HL-60/S4 (cell line): ENCODE results near the gene FKBP15.
"Not testable (repeated sequence)": the region's sequence is repeated elsewhere in the genome, so short reads cannot be mapped to it uniquely, and the experiment has no call there.

Experiments used
- in situ Hi-C: fragments of 300-500 bp; cut with MboI; formaldehyde crosslinking; loops from 2 replicates; pipeline ENCODE4 v1.14.3; 2022; ENCODE audit warnings: low sequenced_read_pairs

The FKBP15 gene

GRCh38 chr9:113149561-113149960 is 71.5 kb downstream of the FKBP15 start:
- in situ Hi-C loops, result not testable (repeated sequence)

GRCh38 chr9:113148781-113149510 is 72.1 kb downstream of the FKBP15 start:
- in situ Hi-C loops, result no loop called here

DNA sequence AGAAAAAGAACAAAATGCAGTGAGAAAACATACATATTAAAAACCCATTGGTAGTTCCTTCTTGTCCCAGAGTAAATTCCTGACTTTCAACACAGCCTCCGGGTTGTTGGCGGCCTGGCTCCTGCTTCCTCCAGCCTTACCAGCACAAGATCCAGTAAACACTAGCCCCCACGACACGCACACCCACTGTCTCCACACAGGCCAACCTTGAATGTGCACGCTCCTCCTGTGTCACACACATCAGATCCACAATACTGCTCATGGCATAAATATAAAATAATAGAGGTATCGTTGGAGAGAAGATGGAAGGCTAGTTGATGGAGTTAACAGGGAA is 72.7 kb downstream of the FKBP15 start:
- in situ Hi-C loops, result no loop called here

GRCh38 chr9:113143432-113144227 is 77.4 kb downstream of the FKBP15 start:
- in situ Hi-C loops, result no loop called here

GRCh38 chr9:113140896-113141295 is 80.2 kb downstream of the FKBP15 start:
- in situ Hi-C loops, result not testable (repeated sequence)

- in situ Hi-C loops, result no loop called here
Observed at GRCh38 chr9:113139953-113140352, 81.1 kb downstream of the FKBP15 start.

GRCh38 chr9:113139225-113139829 is 81.8 kb downstream of the FKBP15 start:
- in situ Hi-C loops, result no loop called here

GRCh38 chr9:113138760-113139159 is 82.3 kb downstream of the FKBP15 start:
- in situ Hi-C loops, result no loop called here

DNA sequence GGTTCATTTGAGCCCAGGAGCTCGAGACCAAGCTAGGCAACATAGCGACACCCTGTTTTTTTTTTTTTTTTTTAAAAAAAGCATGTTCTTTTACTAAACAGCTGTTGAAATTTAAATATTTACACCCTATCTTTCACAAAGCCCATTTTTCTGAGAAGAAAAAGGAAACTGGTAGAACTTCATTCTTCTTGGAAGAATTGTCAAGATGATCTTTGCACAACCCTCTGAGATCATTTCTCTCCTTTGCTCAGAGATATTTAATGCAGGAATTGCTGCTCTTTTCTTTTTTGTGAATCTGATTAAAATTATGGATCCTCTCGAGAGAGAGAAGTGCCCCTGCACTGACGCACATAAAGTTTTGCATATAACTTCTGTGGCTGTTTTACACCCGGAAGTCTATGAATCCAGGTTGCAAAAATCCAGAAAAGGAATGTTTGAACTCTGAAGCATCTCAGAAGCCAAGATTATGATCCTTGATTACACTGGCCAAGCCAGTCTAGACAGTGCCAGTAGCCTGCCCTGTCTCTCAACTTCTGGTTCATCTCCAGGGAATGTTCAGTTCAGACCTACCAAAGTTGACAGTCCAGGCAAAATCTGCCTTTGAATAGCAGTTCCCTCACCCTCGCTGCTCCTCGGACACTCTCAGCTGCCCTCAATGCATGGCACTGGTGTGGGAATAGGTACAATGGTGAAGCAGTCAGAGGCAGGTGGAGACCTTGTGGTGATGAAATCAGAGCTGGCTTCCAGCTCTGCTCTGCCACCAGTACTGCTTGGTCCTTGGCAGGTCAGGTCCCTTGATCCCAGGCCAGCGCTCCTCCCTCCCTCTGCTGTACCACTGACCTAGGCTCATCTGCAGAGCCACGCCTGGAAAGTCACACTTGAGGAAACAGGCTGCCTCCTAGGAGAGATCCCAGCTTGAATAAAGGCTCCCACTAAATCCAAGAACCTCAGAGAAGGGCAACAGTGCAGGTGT is 83.6 kb downstream of the FKBP15 start:
- in situ Hi-C loops, result no loop called here

DNA sequence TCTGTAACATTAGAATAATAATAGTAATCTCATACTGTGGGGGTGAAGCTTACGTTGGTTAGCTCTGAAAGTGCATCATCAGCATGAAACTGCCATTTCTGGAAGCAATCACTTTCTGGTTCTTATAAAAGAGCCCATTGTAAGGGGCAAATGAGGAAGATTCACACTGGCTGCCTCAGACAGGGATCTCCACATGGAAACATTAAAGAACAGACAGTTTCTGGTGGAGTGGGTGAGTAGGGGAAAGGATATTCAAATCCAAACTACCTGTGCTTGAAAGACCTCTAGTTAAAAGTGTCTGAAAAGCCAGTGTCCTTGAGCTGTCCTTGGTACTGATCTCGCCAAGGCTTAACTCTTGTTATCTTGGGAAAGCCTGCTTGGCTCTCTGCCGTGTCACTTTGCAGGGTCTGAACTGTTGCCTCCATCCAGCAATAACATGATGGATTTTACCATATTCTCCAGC is 89.4 kb downstream of the FKBP15 start:
- in situ Hi-C loops, result no loop called here

GRCh38 chr9:113129884-113130283 is 91.2 kb downstream of the FKBP15 start:
- in situ Hi-C loops, result no loop called here

GRCh38 chr9:113129466-113129865 is 91.6 kb downstream of the FKBP15 start:
- in situ Hi-C loops, result no loop called here

DNA sequence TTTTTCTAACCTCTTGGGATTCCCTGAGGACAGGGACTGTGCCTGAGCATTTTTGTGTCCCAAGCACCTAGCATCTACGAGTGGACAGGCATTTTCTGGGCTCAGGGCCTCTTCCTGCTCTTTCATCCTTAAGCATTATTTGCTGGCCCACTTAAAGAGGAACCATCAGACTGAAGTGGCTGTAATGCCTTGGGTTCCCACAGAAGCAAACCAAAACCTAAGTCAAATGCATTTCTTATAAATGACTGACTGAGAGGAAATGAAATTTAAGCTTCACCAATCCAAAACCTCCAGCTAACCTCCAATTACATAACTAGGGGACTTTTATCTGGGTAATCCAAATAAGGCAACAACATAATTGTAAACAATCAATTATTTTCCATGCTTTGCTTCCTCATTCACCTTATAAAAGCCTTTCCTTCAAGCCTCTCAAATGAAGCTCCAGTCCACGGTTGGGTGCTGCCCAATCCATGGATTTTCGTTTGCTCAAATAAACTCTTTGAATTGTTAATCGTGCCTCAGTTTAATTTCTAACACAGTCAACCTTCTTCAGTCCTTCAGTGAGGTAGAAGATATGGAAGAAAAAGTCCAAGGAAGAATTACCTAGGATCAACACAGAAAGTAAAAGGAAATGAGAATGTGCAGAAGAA is 95.6 kb downstream of the FKBP15 start:
- in situ Hi-C loops, result no loop called here

DNA sequence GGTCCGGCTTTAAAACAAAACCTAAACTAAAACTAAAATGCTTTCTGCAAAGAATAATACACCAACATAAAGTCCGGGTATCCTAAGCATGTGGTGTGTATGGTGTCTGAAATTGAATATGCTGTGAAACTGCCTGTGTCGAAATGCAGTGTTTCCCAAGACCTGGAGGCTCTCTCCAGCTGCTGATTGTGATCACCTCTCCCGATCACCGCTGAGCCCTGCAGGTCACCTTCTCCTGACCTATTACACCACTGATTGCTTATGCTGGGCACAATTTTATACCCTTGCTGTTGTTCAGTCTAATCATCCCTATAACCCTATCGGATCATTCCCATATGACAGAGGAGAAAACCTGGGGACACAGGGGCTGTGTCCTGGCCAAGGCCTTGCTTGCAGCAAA is 102.2 kb downstream of the FKBP15 start:
- in situ Hi-C loops, result not testable (repeated sequence)
